ENCODE measurements around the gene TUG1. TPM values are rescaled to one million over a fixed set of nuclear protein-coding genes. Genes with fewer than 3 reads are reported as not detected.

TUG1 gene
- total and polyA plus RNA-seq, 11 donors: 19.5 to 48.9 (median 35.8) TPM

- intact Hi-C loops (cut with DNase I): no loop called here
- H3K9me3 ChIP-seq: peaks cover 0 to 4% (median 0%) of the 10 kb centered on the region in 12 donors
- TF ChIP-seq POLR2A (IDR thresholded peaks at IDR 0.05): no peak
- ATAC-seq (no peak), DNase-seq (no peak)
- H3K4me3 ChIP-seq: no peak overlapping the region
- H3K27me3 ChIP-seq: no peaks in the 10 kb centered on the region
- H3K4me1 ChIP-seq: no peaks in the 10 kb centered on the region
- 91 to 95% (median 94%) methylated on average over 5 of the region's 5 CpGs for WGBS, 4 donors
- no peak overlapping the region for H3K27ac ChIP-seq
- H3K36me3 ChIP-seq: no peaks in the 10 kb centered on the region
These were observed 53.5 kb downstream of the TUG1 start for GRCh38 chr22:31022516-31022915.

Other genes with a start within 250 kb of the TUG1 start
- gene MORC2, start 491 bp upstream of the TUG1 start, total RNA-seq: 10 to 100 TPM; 12.0 to 24.4 (median 18.4) TPM
- gene MORC2, start 491 bp upstream of the TUG1 start, polyA plus RNA-seq: 10 to 100 TPM; 17.0 to 17.8 TPM
- gene SMTN, start 112.1 kb downstream of the TUG1 start, total RNA-seq: 100 to 1,000 TPM; 114 to 270 (median 167) TPM
- 100 to 1,000 TPM in 1 of 2 donors, 10 to 100 TPM in 1; 55.5 to 257 TPM for gene SMTN, start 112.1 kb downstream of the TUG1 start, polyA plus RNA-seq
- 100 to 1,000 TPM in 1 of 9 donors, 10 to 100 TPM in 8; 35.0 to 183 (median 52.9) TPM for gene SELENOM, start 138.3 kb downstream of the TUG1 start, total RNA-seq
- 10 to 100 TPM; 72.3 to 76.6 TPM for gene SELENOM, start 138.3 kb downstream of the TUG1 start, polyA plus RNA-seq
- 10 to 100 TPM in 8 of 9 donors, 1 to 10 TPM in 1; 8.4 to 23.1 (median 21.6) TPM for gene INPP5J, start 153.7 kb downstream of the TUG1 start, total RNA-seq
- gene INPP5J, start 153.7 kb downstream of the TUG1 start, polyA plus RNA-seq: 10 to 100 TPM in 1 of 2 donors, 1 to 10 TPM in 1; 9.7 to 12.9 TPM
- gene PLA2G3, start 171.2 kb downstream of the TUG1 start, total RNA-seq: not detected
- gene PLA2G3, start 171.2 kb downstream of the TUG1 start, polyA plus RNA-seq: not detected
- 10 to 100 TPM; 20.0 to 26.6 (median 23.1) TPM for gene RNF185, start 190.9 kb downstream of the TUG1 start, total RNA-seq
- gene RNF185, start 190.9 kb downstream of the TUG1 start, polyA plus RNA-seq: 10 to 100 TPM; 11.4 to 31.5 TPM
- 10 to 100 TPM in 4 of 9 donors, 1 to 10 TPM in 5; 7.1 to 33.3 (median 9.4) TPM for gene LIMK2, start 243.0 kb downstream of the TUG1 start, total RNA-seq
- gene LIMK2, start 243.0 kb downstream of the TUG1 start, polyA plus RNA-seq: 10 to 100 TPM in 1 of 2 donors, 1 to 10 TPM in 1; 7.0 to 10.9 TPM

All from heart left ventricle (tissue), 16 donors.